Measurements from ENCODE around the gene CEP164.
"Not testable (repeated sequence)": the region's sequence is repeated elsewhere in the genome, so short reads cannot be mapped to it uniquely, and the experiment has no call there.

Gene CEP164

GRCh38 chr11:117396970-117397369 lies 69.3 kb downstream of the CEP164 start:
- DNase-seq (ENCODE audit: low spot score) = no peak

GRCh38 chr11:117398618-117399017 lies 71.0 kb downstream of the CEP164 start:
- not testable (repeated sequence) for DNase-seq (ENCODE audit: low spot score)

- not testable (repeated sequence) for DNase-seq (ENCODE audit: low spot score)
Observed at GRCh38 chr11:117399100-117399840, 71.6 kb downstream of the CEP164 start.

- DNase-seq (ENCODE audit: low spot score) = not testable (repeated sequence)
Observed at GRCh38 chr11:117405898-117406297, 78.2 kb downstream of the CEP164 start.

GRCh38 chr11:117407016-117407415 lies 79.4 kb downstream of the CEP164 start:
- DNase-seq (ENCODE audit: low spot score) = no peak

- no peak for DNase-seq (ENCODE audit: low spot score)
Observed at GRCh38 chr11:117408356-117408755, 80.7 kb downstream of the CEP164 start.

GRCh38 chr11:117409511-117409910 lies 81.9 kb downstream of the CEP164 start:
- no peak for DNase-seq (ENCODE audit: low spot score)

GRCh38 chr11:117410238-117410637 lies 82.6 kb downstream of the CEP164 start:
- DNase-seq (ENCODE audit: low spot score) = no peak

GRCh38 chr11:117410861-117411710 lies 83.4 kb downstream of the CEP164 start:
- no peak for DNase-seq (ENCODE audit: low spot score)

GRCh38 chr11:117411736-117412135 lies 84.1 kb downstream of the CEP164 start:
- DNase-seq (ENCODE audit: low spot score) = no peak

GRCh38 chr11:117412176-117412575 lies 84.5 kb downstream of the CEP164 start:
- no peak for DNase-seq (ENCODE audit: low spot score)

GRCh38 chr11:117412653-117413275 lies 85.1 kb downstream of the CEP164 start:
- DNase-seq (ENCODE audit: low spot score) = no peak

- no peak for DNase-seq (ENCODE audit: low spot score)
Observed at GRCh38 chr11:117413616-117414015, 86.0 kb downstream of the CEP164 start.

- no peak for DNase-seq (ENCODE audit: low spot score)
Observed at GRCh38 chr11:117414724-117415123, 87.1 kb downstream of the CEP164 start.

GRCh38 chr11:117415358-117415896 lies 87.8 kb downstream of the CEP164 start:
- DNase-seq (ENCODE audit: low spot score) = no peak

GRCh38 chr11:117417342-117417741 lies 89.7 kb downstream of the CEP164 start:
- no peak for DNase-seq (ENCODE audit: low spot score)

GRCh38 chr11:117417856-117418255 lies 90.2 kb downstream of the CEP164 start:
- no peak for DNase-seq (ENCODE audit: low spot score)

GRCh38 chr11:117418737-117419481 lies 91.3 kb downstream of the CEP164 start:
- DNase-seq (ENCODE audit: low spot score) = no peak

- no peak for DNase-seq (ENCODE audit: low spot score)
Observed at GRCh38 chr11:117419482-117420142, 92.0 kb downstream of the CEP164 start.

GRCh38 chr11:117420143-117420485 lies 92.5 kb downstream of the CEP164 start:
- no peak for DNase-seq (ENCODE audit: low spot score)

- DNase-seq (ENCODE audit: low spot score) = no peak
Observed at GRCh38 chr11:117420598-117420997, 92.9 kb downstream of the CEP164 start.

Measured in COLO829 (cell line).